Testis (tissue), 2 donors: Measurements from ENCODE around the gene PTPRK.

Experiments
- POLR2A ChIP-seq: fragments of 450-650 bp; IDR thresholded peaks from one replicate; pipeline ENCODE4 v1.6.1; 2017; ENCODE audit warnings: antibody characterized with exemption, mild to moderate bottlenecking, moderate library complexity
- TF ChIP-seq, protein P1 (sequence below), 3 experiments: fragments of 450-650 bp in 2 of 3; fragments of 200-600 bp in 1 of 3; sonication (generic) in 1 of 3; IDR thresholded peaks; one replicate each; pipeline ENCODE4 v1.5.1; 2016 to 2019; ENCODE audit warnings: antibody characterized with exemption in 3 of 3, mild to moderate bottlenecking in 2 of 3, moderate library complexity in 1 of 3

DNA sequence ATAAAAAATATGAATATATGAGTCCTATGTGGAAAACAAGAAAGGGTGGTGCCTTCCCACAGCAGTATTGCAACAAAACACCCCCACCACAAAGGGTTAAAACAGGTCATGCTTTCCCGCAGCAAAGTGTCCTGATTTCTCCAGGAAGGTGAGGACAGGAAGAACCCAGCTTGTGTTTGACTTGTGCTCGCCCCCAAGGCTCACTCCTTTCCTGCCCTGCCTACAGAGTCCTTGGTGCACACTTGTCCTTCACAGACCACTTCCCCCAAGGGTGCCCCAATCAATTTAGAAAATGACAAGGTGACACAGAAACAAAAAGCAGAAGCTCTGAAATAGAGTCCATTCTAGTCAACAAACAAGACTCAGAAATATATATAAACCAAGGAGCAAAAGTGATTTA, 237.4 kb downstream of the PTPRK start:
- no peak for TF ChIP-seq POLR2A
- TF ChIP-seq, protein P1, sequence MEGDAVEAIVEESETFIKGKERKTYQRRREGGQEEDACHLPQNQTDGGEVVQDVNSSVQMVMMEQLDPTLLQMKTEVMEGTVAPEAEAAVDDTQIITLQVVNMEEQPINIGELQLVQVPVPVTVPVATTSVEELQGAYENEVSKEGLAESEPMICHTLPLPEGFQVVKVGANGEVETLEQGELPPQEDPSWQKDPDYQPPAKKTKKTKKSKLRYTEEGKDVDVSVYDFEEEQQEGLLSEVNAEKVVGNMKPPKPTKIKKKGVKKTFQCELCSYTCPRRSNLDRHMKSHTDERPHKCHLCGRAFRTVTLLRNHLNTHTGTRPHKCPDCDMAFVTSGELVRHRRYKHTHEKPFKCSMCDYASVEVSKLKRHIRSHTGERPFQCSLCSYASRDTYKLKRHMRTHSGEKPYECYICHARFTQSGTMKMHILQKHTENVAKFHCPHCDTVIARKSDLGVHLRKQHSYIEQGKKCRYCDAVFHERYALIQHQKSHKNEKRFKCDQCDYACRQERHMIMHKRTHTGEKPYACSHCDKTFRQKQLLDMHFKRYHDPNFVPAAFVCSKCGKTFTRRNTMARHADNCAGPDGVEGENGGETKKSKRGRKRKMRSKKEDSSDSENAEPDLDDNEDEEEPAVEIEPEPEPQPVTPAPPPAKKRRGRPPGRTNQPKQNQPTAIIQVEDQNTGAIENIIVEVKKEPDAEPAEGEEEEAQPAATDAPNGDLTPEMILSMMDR (IDR thresholded peaks at IDR 0.05): no peak
